Stimulated activated CD4-positive, alpha-beta T cell treated with anti-CD3 and anti-CD28 coated beads, Interleukin-2, amount 100 ng/mL, for 4 hours (primary cell): ENCODE results near the gene RABGGTA.
A peak's percentile ranks its signal among the peaks of the same experiment; 100 is the strongest.
"Not testable (repeated sequence)": the region's sequence is repeated elsewhere in the genome, so short reads cannot be mapped to it uniquely, and the experiment has no call there.

Source experiments
- DNase-seq: peaks from one replicate; pipeline ENCODE4 v3.0.0-alpha.2; 2020; ENCODE audit warnings: low read depth

RABGGTA gene

GRCh38 chr14:24240110-24240918 lies 31.1 kb downstream of the RABGGTA start:
- DNase-seq: no peak

- DNase-seq: no peak
Measured at GRCh38 chr14:24238527-24239037, 32.8 kb downstream of the RABGGTA start.

- DNase-seq: peak; percentile 36
Measured at GRCh38 chr14:24238123-24238522, 33.3 kb downstream of the RABGGTA start.

- DNase-seq: no peak
Measured at GRCh38 chr14:24237463-24237955, 33.9 kb downstream of the RABGGTA start.

DNA sequence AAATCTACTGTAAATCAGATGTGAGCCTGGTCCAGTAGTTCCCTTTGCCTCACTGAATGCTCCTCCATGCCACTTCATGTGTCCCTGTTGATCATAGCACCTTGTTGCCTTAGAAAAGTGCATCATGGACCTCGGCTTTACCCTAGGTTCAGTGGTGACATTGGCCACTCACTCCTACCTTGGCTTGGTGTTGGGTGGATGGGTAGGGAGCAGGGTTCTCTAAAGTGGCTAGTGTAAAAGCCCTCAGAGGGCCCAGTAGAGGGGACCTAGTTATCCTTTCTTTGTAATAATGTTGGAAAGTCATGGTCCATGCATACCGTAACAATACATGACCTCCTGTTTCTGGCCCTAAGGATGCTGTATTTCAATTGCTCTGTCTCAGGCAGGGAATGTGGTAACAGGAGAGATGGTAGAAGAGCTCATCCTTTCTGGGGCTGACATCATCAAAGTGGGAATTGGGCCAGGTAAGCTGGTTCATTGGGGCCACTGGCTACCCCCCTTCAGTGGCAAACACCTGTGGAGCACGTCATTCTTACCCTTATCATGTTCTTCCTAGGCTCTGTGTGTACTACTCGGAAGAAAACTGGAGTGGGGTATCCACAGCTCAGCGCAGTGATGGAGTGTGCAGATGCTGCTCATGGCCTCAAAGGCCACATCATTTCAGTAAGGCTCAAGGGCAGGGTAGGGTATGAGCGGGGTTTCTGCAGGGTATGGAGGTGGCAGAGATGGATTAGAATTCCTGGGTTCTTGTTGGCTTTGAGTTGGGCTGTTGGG lies 34.5 kb downstream of the RABGGTA start:
- DNase-seq: no peak

- DNase-seq: no peak
Measured at GRCh38 chr14:24235804-24236688, 35.4 kb downstream of the RABGGTA start.

DNA sequence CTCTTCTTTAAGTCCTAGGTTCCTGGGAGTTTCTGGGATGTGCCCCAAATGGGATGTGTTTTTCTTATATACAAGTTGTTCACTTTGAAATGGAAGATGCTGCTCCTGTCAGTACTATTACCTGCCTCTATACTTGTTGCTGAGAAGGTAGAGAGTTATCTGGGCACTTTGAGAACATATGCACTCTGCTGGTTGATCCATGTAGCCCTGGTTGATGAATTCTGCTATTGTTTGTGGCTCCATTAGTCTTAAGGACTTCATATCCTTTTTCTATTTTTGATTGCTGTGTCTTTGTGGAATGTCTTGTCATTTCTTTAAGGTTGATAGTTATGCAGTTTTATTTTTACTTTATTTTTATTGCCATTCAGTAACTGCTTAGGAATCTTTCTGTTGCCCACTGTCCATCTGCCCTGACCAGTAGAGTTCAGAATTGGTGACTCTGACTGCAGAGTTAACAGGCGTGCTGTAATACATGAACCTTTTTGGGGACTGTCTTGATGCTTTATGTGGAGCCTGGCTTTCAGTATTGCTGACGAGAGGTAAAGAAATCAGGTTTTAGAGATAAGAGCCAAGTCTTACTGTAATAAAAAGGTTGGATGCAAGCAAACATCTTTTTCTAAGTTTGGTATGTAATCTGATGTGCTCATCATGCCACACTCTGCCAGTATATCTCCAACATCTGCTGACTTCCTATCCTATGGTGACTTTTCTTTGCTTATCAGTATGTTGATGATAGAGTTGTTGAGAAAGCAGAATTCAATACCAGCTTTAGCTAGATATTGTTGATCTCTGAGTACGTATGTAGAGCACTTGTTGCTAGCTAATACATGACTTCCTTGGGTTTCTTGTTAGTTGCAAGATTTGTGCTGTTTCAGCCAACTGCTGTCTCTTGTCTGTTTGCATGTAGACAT lies 37.0 kb downstream of the RABGGTA start:
- DNase-seq: no peak

- DNase-seq: no peak
Measured at GRCh38 chr14:24233538-24233866, 37.9 kb downstream of the RABGGTA start.

DNA sequence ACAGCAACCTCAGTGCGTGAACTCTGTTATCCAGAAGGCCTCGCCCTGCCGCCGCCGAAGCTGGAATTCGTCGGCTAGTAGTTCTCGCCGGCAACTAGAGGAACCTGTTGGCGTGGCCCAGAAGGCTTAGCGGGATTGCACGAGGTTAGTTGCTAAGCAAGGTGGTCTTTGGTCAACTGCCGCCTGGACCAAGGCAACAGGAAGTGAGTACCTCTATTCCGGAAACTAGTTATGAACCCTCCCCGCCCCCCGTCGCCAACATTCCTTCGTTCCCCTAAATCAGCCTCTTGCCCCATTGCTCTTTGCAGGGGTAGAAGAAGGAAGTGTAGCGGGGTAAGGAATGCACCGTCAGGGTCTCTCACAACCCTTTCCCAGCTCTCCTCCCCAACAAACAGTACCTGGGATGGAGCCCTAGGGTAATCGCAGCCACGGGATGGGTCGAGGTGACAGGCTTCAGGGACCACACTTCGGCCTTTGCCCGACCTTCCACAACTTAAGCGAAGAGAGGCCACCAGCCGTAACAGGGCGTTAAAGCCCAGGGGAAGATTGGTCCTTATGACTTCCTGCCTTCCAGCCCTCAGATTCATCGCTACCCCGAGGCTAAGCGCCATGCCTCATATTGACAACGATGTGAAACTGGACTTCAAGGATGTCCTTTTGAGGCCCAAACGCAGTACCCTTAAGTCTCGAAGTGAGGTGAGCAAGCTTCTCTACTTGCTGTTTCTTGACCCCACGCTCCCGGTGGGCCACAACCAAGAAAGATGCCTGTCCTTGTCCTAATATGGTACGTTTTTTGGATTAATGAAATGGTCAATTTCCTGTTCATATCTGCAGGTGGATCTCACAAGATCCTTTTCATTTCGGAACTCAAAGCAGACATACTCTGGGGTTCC lies 38.5 kb downstream of the RABGGTA start, which contains the start of gene GMPR2:
Gene GMPR2 (plus strand): TSS at position 285 of the 893 bp plus-strand sequence. CDS start 325 bp downstream, at position 610.
- DNase-seq: no peak

- DNase-seq: peak; percentile 87
Measured at GRCh38 chr14:24232121-24232644, 39.2 kb downstream of the RABGGTA start, which contains the start of gene NEDD8. Gene NEDD8 (minus strand): TSS chr14:24232367. CDS start chr14:24232267, 100 bp downstream.

- DNase-seq: no peak
Measured at GRCh38 chr14:24231263-24232120, 39.9 kb downstream of the RABGGTA start.

DNA sequence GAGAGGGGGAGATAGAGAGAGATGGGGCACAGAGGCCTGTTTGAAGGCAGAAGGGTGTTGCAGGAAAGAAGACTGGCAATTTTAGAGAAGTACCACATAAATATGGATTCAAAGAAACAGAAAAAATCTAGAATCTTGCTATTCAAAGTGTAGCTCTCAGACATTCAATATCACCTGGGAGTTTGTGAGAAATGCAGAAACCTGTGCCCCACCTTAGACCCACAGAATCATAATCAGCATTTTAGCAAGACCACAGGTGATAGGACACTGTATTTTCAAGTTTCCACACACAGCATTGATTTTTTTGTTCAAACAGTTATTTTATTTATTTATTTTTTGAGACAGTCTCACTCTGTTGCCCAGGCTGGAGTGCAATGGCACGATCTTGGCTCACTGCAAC lies 42.5 kb downstream of the RABGGTA start:
- no peak for DNase-seq

- no peak for DNase-seq
Measured at GRCh38 chr14:24226473-24226872, 44.9 kb downstream of the RABGGTA start.

DNA sequence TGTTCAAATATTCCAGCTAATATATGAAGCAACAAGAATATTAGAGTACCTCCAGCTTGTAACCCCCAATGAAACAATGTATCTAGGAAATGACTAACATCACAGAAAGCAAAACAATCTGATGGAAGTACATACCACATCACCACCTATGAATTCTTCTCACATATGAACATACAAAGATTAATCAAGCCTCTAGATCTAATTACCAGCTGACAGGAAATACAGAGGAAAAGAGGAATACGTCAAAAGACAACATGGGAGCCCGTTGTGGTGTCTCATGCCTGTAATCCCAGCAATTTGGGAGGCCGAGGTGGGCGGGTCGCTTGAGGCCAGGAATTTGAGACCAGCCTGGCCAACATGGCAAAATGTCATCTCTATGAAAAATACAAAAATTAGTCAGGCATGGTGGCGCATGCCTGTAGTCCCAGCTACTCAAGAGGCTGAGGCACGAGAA lies 46.8 kb downstream of the RABGGTA start:
- DNase-seq: no peak

- not testable (repeated sequence) for DNase-seq
Measured at GRCh38 chr14:24222987-24223386, 48.4 kb downstream of the RABGGTA start.

GRCh38 chr14:24219521-24219920 lies 51.9 kb downstream of the RABGGTA start:
- DNase-seq: no peak

DNA sequence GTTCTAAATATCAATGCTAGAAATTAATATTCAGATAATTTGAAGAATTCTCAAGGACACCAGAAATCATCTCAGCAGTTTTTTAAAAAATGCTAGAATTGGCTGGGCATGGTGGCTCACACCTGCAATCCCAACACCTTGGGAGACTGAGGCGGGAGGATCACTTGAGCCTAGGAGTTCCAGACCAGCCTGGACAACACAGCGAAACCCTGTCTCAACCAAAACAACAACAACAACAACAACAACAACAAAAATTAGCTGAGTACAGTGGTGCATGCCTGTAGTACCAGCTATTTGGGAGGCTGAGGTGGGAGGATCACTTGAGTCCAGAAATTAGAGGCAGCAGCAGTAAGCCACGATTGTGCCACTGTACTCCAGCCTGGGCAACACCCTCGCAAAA lies 52.3 kb downstream of the RABGGTA start:
- no peak for DNase-seq

GRCh38 chr14:24216876-24217275 lies 54.5 kb downstream of the RABGGTA start:
- not testable (repeated sequence) for DNase-seq
